ENCODE data around the gene OR2T10. TPM values are rescaled to one million over a fixed set of nuclear protein-coding genes. Genes with fewer than 3 reads are reported as not detected.

The OR2T10 gene
- polyA plus RNA-seq, 1 donor from 2014 or later: not detected

DNA sequence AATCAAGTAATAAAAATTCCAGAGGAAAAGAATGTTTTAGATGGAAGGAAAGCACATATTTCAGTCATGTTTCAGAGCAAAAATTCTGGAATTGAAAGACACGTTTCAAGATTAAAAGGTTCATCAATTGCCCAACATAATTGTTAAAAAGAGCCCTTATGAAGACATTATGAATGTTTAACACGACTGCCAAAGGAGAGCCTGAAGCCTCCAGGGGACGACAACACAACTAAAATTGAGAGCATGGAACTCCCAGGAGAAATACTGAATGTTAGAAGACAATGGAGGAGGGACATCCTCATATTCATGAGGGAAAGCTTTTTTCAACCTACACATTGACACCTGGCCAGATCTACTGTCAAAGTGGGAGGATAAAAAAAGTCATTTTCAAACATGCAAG lies 21.4 kb upstream of the OR2T10 start:
- TF ChIP-seq EP300 (conservative IDR thresholded peaks at IDR 0.05; ENCODE audit: poor library complexity, severe bottlenecking) (no peak), SMC3 (conservative IDR thresholded peaks at IDR 0.05; ENCODE audit: poor library complexity) (no peak), CTCF (IDR thresholded peaks at IDR 0.05; ENCODE audit: poor library complexity, severe bottlenecking) (no peak), EZH2 (IDR thresholded peaks at IDR 0.05; ENCODE audit: borderline replicate concordance, insufficient read depth, low read length, poor library complexity, severe bottlenecking) (no peak)
- TF ChIP-seq, protein P1, sequence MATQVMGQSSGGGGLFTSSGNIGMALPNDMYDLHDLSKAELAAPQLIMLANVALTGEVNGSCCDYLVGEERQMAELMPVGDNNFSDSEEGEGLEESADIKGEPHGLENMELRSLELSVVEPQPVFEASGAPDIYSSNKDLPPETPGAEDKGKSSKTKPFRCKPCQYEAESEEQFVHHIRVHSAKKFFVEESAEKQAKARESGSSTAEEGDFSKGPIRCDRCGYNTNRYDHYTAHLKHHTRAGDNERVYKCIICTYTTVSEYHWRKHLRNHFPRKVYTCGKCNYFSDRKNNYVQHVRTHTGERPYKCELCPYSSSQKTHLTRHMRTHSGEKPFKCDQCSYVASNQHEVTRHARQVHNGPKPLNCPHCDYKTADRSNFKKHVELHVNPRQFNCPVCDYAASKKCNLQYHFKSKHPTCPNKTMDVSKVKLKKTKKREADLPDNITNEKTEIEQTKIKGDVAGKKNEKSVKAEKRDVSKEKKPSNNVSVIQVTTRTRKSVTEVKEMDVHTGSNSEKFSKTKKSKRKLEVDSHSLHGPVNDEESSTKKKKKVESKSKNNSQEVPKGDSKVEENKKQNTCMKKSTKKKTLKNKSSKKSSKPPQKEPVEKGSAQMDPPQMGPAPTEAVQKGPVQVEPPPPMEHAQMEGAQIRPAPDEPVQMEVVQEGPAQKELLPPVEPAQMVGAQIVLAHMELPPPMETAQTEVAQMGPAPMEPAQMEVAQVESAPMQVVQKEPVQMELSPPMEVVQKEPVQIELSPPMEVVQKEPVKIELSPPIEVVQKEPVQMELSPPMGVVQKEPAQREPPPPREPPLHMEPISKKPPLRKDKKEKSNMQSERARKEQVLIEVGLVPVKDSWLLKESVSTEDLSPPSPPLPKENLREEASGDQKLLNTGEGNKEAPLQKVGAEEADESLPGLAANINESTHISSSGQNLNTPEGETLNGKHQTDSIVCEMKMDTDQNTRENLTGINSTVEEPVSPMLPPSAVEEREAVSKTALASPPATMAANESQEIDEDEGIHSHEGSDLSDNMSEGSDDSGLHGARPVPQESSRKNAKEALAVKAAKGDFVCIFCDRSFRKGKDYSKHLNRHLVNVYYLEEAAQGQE (IDR thresholded peaks at IDR 0.05; ENCODE audit: borderline replicate concordance): no peak
- Histone ChIP-seq H4K20me1 (ENCODE audit: insufficient read depth) (no peaks in the 10 kb centered on the region), H3K27me3 (ENCODE audit: insufficient read depth, low read depth, low read length) (no peaks in the 10 kb centered on the region), H3K4me2 (ENCODE audit: low read length) (no peak overlapping the region), H2AFZ (ENCODE audit: low read depth, low read length) (no peak overlapping the region), H3K9me3 (ENCODE audit: low read length) (no peaks in the 10 kb centered on the region), H3K27ac (ENCODE audit: low read length) (no peak overlapping the region), H3K9ac (ENCODE audit: low read length) (no peak overlapping the region), H3F3A (ENCODE audit: insufficient read depth, low read length, poor library complexity, severe bottlenecking) (no peaks in the 10 kb centered on the region), H3K4me3 (ENCODE audit: low read length) (no peak overlapping the region), H3K79me2 (replicated peaks; ENCODE audit: insufficient read depth, low read length) (no peaks in the 10 kb centered on the region), H3K9me2 (ENCODE audit: insufficient read depth, low read length) (no peaks in the 10 kb centered on the region), H3K36me3 (ENCODE audit: insufficient read depth, low read length) (no peaks in the 10 kb centered on the region)

GRCh38 chr1:248618119-248618518 lies 20.6 kb upstream of the OR2T10 start:
- H3K4me2 ChIP-seq (ENCODE audit: low read length): no peak overlapping the region
- H3K9me3 ChIP-seq (ENCODE audit: low read length): no peaks in the 10 kb centered on the region
- H4K20me1 ChIP-seq (ENCODE audit: insufficient read depth): no peaks in the 10 kb centered on the region
- H3K9me2 ChIP-seq (ENCODE audit: insufficient read depth, low read length): no peaks in the 10 kb centered on the region
- H3K4me3 ChIP-seq (ENCODE audit: low read length): no peak overlapping the region
- no peaks in the 10 kb centered on the region for H3K79me2 ChIP-seq (replicated peaks; ENCODE audit: insufficient read depth, low read length)
- no peak overlapping the region for H3K27ac ChIP-seq (ENCODE audit: low read length)
- TF ChIP-seq, protein P1 (IDR thresholded peaks at IDR 0.05; ENCODE audit: borderline replicate concordance): no peak
- TF ChIP-seq TAF1 (IDR thresholded peaks at IDR 0.05; ENCODE audit: low read depth): no peak
- TF ChIP-seq POLR2AphosphoS5 (IDR thresholded peaks at IDR 0.05): no peak
- no peak for TF ChIP-seq EZH2 (IDR thresholded peaks at IDR 0.05; ENCODE audit: borderline replicate concordance, insufficient read depth, low read length, poor library complexity, severe bottlenecking)
- TF ChIP-seq EP300 (conservative IDR thresholded peaks at IDR 0.05; ENCODE audit: poor library complexity, severe bottlenecking): no peak
- no peak for TF ChIP-seq RAD21 (conservative IDR thresholded peaks at IDR 0.05)
- TF ChIP-seq MXI1 (conservative IDR thresholded peaks at IDR 0.05; ENCODE audit: poor library complexity, severe bottlenecking): no peak
- no peak for TF ChIP-seq SMC3 (conservative IDR thresholded peaks at IDR 0.05; ENCODE audit: poor library complexity)
- TF ChIP-seq CTCF (IDR thresholded peaks at IDR 0.05; ENCODE audit: poor library complexity, severe bottlenecking): no peak
- no peak overlapping the region for H3K9ac ChIP-seq (ENCODE audit: low read length)
- no peak overlapping the region for H2AFZ ChIP-seq (ENCODE audit: low read depth, low read length)
- H3F3A ChIP-seq (ENCODE audit: insufficient read depth, low read length, poor library complexity, severe bottlenecking): no peaks in the 10 kb centered on the region
- H3K36me3 ChIP-seq (ENCODE audit: insufficient read depth, low read length): no peaks in the 10 kb centered on the region
- no peaks in the 10 kb centered on the region for H3K27me3 ChIP-seq (ENCODE audit: insufficient read depth, low read depth, low read length)
